HFFc6 (cell line): Measurements from ENCODE around the gene KCNQ1OT1. TPM values are rescaled to one million over a fixed set of nuclear protein-coding genes. Genes with fewer than 3 reads are reported as not detected.

Experiments
- DNase-seq: peaks from one replicate; pipeline ENCODE4 v3.0.0-alpha.2; 2018
- H3K27ac Mint-ChIP-seq: 2 replicates; pipeline ENCODE4 v1.8.0; 2020; ENCODE audit warnings: mild to moderate bottlenecking, mixed read lengths
- H3K27me3 Mint-ChIP-seq: 2 replicates; pipeline ENCODE4 v1.8.0; 2021; ENCODE audit warnings: mild to moderate bottlenecking, moderate library complexity, mixed read lengths; ENCODE audit not compliant: insufficient read depth
- H3K36me3 Mint-ChIP-seq: 2 replicates; pipeline ENCODE4 v1.8.0; 2021; ENCODE audit warnings: low read depth, mixed read lengths
- H3K4me1 Mint-ChIP-seq: 2 replicates; pipeline ENCODE4 v1.8.0; 2020; ENCODE audit warnings: low read depth, mixed read lengths
- H3K4me3 Mint-ChIP-seq: 2 replicates; pipeline ENCODE4 v1.8.0; 2020; ENCODE audit warnings: mild to moderate bottlenecking, moderate library complexity, mixed read lengths
- H3K9me3 Mint-ChIP-seq: 2 replicates; pipeline ENCODE4 v1.8.0; 2020; ENCODE audit warnings: mild to moderate bottlenecking, mixed read lengths
- total RNA-seq, 6 experiments: library from RNA; stranded (reverse); fragmentation: NEBNext Ultra II Directional; extraction: Animal tissue kit (Norgen Biotek cat#: 25700); gene quantifications; 2 replicates in 1 of 6; 3 replicates in 5 of 6; pipeline ENCODE4 v1.2.3, GENCODE V29; 2021
- TF ChIP-seq, protein P1 (sequence below): fragments of 200-600 bp; sonication (generic); IDR thresholded peaks from 2 replicates; pipeline ENCODE4 v1.5.0; 2021; ENCODE audit warnings: antibody characterized with exemption, mild to moderate bottlenecking

KCNQ1OT1 gene
- total RNA-seq, 6 experiments from 2014 or later, result 0.41 to 0.76 (median 0.43) TPM

DNA sequence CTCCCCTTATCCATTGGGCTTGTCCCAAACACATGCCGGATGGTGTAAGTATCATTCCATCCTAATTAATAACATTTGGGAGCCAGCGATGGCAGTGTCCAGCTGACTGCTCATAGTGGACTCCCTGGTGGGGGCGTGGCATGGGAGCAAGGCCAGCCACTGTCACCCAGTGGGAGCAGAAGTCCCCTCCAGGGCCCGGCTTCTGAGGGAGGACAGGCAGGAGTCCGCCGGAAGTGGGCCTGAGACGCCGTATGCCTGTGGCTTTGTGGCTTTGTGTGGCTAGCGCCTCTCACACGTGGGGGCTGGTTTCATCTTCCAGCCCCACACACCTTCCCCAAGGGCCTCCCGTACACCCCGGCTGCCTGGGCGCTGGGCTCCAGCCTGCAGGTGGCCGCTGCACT is 130.5 kb downstream of the KCNQ1OT1 start:
- DNase-seq, result peak; percentile 13
- no peak overlapping the region for H3K27ac Mint-ChIP-seq
- H3K36me3 Mint-ChIP-seq, result no peaks in the 10 kb centered on the region
- no peaks in the 10 kb centered on the region for H3K4me1 Mint-ChIP-seq
- no peak overlapping the region for H3K4me3 Mint-ChIP-seq
- no peaks in the 10 kb centered on the region for H3K9me3 Mint-ChIP-seq
- TF ChIP-seq, protein P1, sequence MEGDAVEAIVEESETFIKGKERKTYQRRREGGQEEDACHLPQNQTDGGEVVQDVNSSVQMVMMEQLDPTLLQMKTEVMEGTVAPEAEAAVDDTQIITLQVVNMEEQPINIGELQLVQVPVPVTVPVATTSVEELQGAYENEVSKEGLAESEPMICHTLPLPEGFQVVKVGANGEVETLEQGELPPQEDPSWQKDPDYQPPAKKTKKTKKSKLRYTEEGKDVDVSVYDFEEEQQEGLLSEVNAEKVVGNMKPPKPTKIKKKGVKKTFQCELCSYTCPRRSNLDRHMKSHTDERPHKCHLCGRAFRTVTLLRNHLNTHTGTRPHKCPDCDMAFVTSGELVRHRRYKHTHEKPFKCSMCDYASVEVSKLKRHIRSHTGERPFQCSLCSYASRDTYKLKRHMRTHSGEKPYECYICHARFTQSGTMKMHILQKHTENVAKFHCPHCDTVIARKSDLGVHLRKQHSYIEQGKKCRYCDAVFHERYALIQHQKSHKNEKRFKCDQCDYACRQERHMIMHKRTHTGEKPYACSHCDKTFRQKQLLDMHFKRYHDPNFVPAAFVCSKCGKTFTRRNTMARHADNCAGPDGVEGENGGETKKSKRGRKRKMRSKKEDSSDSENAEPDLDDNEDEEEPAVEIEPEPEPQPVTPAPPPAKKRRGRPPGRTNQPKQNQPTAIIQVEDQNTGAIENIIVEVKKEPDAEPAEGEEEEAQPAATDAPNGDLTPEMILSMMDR, result no peak
- H3K27me3 Mint-ChIP-seq, result peaks cover 10% of the 10 kb centered on the region

DNA sequence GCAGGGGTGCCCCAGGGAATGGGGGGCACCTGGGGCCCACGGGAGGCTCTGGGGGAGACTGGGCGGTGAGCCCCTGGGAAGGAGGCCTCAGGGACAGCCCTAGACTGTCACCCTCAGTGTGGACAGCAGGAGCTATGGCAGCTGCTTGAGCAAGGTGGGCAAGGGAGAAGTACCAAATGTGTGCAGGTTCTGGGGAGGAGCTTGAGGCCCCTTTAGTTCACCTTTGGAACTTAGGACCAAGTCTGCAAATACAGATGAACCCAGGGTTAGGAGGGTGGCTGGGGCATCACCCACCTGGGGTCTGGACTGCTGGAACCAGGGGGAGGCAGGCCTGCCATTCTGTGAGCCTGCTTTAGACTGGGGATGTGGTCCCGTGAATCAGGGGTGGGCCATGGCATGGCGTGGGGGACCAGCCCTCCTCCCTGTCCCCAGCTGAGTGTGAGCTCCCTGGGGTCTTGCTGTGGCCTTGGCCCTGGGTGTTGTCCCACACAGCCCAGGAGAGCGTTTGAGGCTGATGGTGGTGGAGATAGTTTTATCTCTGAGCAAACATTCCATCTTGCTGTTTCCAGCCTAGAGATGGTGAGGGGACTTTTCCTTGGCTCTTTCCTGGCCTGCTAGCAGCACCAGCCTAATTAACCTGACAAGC is 132.6 kb downstream of the KCNQ1OT1 start:
- no peak overlapping the region for H3K4me3 Mint-ChIP-seq
- no peak overlapping the region for H3K27ac Mint-ChIP-seq
- DNase-seq, result no peak
- peaks cover 15% of the 10 kb centered on the region for H3K27me3 Mint-ChIP-seq
- no peaks in the 10 kb centered on the region for H3K4me1 Mint-ChIP-seq
- H3K9me3 Mint-ChIP-seq, result no peaks in the 10 kb centered on the region
- H3K36me3 Mint-ChIP-seq, result no peaks in the 10 kb centered on the region
- TF ChIP-seq, protein P1, result no peak

DNA sequence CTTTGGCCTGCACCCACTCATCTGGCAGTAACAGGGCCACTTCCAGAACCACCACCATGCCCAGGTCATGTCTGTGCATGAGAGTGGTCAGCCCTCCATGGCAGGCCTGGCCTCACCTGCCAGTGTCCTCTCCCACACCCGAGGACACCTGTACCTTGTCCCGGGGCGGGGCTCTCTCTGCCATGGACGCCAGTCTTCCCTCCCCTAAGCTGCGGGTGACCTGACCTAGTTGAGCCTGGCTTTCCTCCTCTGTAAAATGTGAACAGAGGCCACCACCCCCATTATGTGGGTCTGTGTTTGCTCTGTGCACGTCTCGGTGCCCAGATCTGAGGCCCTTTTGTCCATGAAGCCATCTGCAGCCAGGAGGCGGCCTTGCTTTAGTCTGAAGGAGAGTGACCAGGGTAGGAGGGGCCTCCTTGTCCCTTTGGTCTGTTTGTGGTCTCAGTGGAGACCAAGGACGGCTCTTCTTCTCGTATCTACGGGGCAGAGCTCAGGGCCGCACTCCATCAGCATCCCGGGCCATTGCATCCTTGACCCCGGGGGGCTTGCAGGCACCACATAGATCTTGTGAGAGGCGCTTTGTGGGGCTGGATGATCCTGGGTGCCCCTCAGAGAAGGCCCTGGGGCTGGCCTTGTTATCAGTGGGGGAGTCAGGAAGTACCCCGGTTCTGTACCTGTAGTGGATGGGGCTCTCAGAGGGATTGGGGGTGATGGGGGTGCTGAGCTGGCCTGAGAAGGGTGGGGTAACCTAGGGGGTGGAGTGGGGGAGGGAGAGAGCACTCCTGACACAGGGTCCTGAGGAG is 133.4 kb downstream of the KCNQ1OT1 start:
- H3K27me3 Mint-ChIP-seq, result peaks cover 15% of the 10 kb centered on the region
- H3K4me1 Mint-ChIP-seq, result no peaks in the 10 kb centered on the region
- no peaks in the 10 kb centered on the region for H3K9me3 Mint-ChIP-seq
- no peak overlapping the region for H3K27ac Mint-ChIP-seq
- no peaks in the 10 kb centered on the region for H3K36me3 Mint-ChIP-seq
- no peak overlapping the region for H3K4me3 Mint-ChIP-seq
- TF ChIP-seq, protein P1, result no peak
- no peak for DNase-seq

DNA sequence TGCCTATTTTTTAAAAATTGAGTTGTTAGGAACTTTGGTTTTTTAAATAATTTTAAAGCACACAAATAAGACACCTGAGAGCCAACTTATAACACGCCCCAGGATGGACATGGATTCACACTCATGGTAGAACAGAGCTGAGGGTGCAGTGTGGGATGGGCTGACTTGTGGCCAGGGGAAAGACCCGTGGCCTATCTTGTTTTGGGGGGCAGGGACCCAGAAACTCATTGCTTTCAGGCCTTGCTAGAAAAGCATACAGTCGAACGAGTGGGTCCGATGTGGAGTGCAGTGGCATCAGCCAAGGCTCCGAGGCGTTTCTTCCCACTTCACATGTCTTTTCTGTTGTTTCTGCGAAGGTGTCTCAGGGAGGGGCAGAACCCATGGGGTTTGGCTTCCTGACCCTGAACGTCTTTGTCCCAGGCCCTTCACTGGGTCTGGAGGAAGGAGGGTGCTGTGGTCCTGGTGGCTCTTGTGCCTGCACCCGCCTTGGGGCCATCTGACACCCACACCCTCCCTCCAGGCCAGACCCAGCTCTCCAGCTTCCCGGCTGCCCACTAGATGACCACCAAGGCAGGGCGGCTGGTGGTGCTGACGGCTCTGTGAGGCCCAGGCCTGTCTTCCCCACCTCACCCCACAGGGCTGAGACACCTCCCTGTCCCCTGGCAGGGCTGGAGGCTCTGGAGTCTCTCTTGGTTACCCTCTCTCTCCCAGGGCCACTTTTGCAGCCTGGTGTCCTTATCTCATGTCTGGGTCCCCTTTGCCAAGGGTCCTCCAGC is 134.2 kb downstream of the KCNQ1OT1 start:
- no peak overlapping the region for H3K4me3 Mint-ChIP-seq
- H3K27ac Mint-ChIP-seq, result no peak overlapping the region
- H3K27me3 Mint-ChIP-seq, result peaks cover 15% of the 10 kb centered on the region
- H3K36me3 Mint-ChIP-seq, result no peaks in the 10 kb centered on the region
- no peak for DNase-seq
- TF ChIP-seq, protein P1, result no peak
- no peaks in the 10 kb centered on the region for H3K9me3 Mint-ChIP-seq
- H3K4me1 Mint-ChIP-seq, result no peaks in the 10 kb centered on the region

DNA sequence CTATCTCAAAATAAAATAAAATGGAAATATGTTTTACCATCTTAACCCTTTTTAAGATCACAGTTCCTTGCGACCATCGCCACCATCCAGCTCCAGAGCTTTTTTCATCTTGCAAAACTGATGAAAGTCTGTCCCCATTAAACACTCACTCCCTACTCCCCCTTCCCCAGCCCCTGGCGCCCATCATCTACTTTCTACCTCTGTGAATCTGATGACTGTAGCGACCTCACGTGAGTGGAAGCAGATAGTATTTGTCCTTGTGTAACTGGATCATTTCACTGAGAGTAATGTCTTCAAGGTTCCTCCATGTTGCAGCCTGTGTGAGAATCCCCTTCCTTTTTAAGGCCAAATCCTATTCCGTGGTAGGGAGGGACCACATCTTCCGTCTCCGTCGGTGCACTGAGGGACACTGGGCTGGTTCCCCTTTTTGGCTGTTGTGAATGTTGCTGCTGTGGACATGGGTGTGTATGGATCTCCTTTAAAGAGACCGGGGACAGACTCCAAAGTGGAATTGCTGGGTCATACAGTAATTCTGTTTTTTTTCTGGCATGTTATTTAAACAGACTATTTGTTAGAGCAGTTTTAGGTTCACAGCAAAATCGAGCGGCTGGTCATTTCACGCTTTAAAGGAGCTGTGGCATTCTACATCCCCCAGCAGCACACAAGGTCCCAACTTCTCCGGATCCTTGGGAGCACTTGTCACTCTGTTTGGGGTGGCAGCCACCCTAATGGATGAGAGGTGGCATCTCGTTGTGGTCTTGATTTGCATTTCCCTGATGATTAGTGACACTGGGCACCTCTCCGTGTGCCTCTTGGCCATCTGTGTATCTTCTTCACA is 135.0 kb downstream of the KCNQ1OT1 start:
- Mint-ChIP-seq H3K4me1 (no peaks in the 10 kb centered on the region), H3K27ac (no peak overlapping the region), H3K36me3 (no peaks in the 10 kb centered on the region), H3K27me3 (peaks cover 15% of the 10 kb centered on the region), H3K9me3 (no peaks in the 10 kb centered on the region), H3K4me3 (no peak overlapping the region)
- TF ChIP-seq, protein P1, result no peak
- no peak for DNase-seq
